ENCODE data around the gene PDGFRB.
A peak's percentile ranks its signal among the peaks of the same experiment; 100 is the strongest.

Gene PDGFRB

GRCh38 chr5:150176745-150177477, 21.3 kb upstream of the PDGFRB start:
- TF ChIP-seq CTCF (IDR thresholded peaks at IDR 0.05; ENCODE audit: low read depth, low read length, missing control alignments) = no peak

GRCh38 chr5:150175536-150175935, 19.9 kb upstream of the PDGFRB start:
- H3K36me3 ChIP-seq (replicated peaks) = no peaks in the 10 kb centered on the region
- DNase-seq = no peak
- TF ChIP-seq CTCF (IDR thresholded peaks at IDR 0.05; ENCODE audit: low read depth, low read length, missing control alignments) = peak; percentile 84

More at GRCh38 chr5:150176745-150177477, 21.3 kb upstream of the PDGFRB start:
- Histone ChIP-seq H3K27me3 (replicated peaks) (no peaks in the 10 kb centered on the region), H3K4me3 (ENCODE audit: low read depth, low read length) (no peak overlapping the region), H3K27ac (no peak overlapping the region), H3K36me3 (replicated peaks) (no peaks in the 10 kb centered on the region)
- in situ Hi-C loops (cut with HindIII; ENCODE audit: low pct_ligation_motif_present, low sequenced_read_pairs) = no loop called here
- no peak for DNase-seq

GRCh38 chr5:150175076-150175475, 19.4 kb upstream of the PDGFRB start:
- no peak for TF ChIP-seq CTCF (IDR thresholded peaks at IDR 0.05; ENCODE audit: low read depth, low read length, missing control alignments)
- no peak overlapping the region for H3K27ac ChIP-seq
- in situ Hi-C loops (cut with HindIII; ENCODE audit: low pct_ligation_motif_present, low sequenced_read_pairs) = no loop called here
- H3K4me3 ChIP-seq (ENCODE audit: low read depth, low read length) = no peak overlapping the region
- H3K27me3 ChIP-seq (replicated peaks) = no peaks in the 10 kb centered on the region
- no peaks in the 10 kb centered on the region for H3K36me3 ChIP-seq (replicated peaks)
- no peak for DNase-seq

More at GRCh38 chr5:150175536-150175935, 19.9 kb upstream of the PDGFRB start:
- Histone ChIP-seq H3K27me3 (replicated peaks) (no peaks in the 10 kb centered on the region), H3K4me3 (ENCODE audit: low read depth, low read length) (no peak overlapping the region), H3K27ac (no peak overlapping the region)
- in situ Hi-C loops (cut with HindIII; ENCODE audit: low pct_ligation_motif_present, low sequenced_read_pairs) = no loop called here

GRCh38 chr5:150174285-150174684, 18.6 kb upstream of the PDGFRB start:
- in situ Hi-C loops (cut with HindIII; ENCODE audit: low pct_ligation_motif_present, low sequenced_read_pairs) = no loop called here
- Histone ChIP-seq H3K36me3 (replicated peaks) (no peaks in the 10 kb centered on the region), H3K27ac (no peak overlapping the region), H3K27me3 (replicated peaks) (peaks cover 4% of the 10 kb centered on the region), H3K4me3 (ENCODE audit: low read depth, low read length) (no peak overlapping the region)
- no peak for TF ChIP-seq CTCF (IDR thresholded peaks at IDR 0.05; ENCODE audit: low read depth, low read length, missing control alignments)
- no peak for DNase-seq

- in situ Hi-C loops (cut with HindIII; ENCODE audit: low pct_ligation_motif_present, low sequenced_read_pairs) = no loop called here
- no peak overlapping the region for H3K4me3 ChIP-seq (ENCODE audit: low read depth, low read length)
- no peaks in the 10 kb centered on the region for H3K36me3 ChIP-seq (replicated peaks)
- DNase-seq = no peak
- H3K27me3 ChIP-seq (replicated peaks) = peaks cover 6% of the 10 kb centered on the region
- TF ChIP-seq CTCF (IDR thresholded peaks at IDR 0.05; ENCODE audit: low read depth, low read length, missing control alignments) = no peak
- H3K27ac ChIP-seq = no peak overlapping the region
Observed at GRCh38 chr5:150173161-150173560, 17.5 kb upstream of the PDGFRB start.

GRCh38 chr5:150172556-150172955, 16.9 kb upstream of the PDGFRB start:
- no peak for DNase-seq
- TF ChIP-seq CTCF (IDR thresholded peaks at IDR 0.05; ENCODE audit: low read depth, low read length, missing control alignments) = no peak
- Histone ChIP-seq H3K36me3 (replicated peaks) (no peaks in the 10 kb centered on the region), H3K4me3 (ENCODE audit: low read depth, low read length) (no peak overlapping the region), H3K27me3 (replicated peaks) (peaks cover 6% of the 10 kb centered on the region), H3K27ac (no peak overlapping the region)
- in situ Hi-C loops (cut with HindIII; ENCODE audit: low pct_ligation_motif_present, low sequenced_read_pairs) = no loop called here

Measured in brain microvascular endothelial cell (primary cell).